Choroid plexus epithelial cell (primary cell): ENCODE results near the gene NOXRED1.
A peak's percentile ranks its signal among the peaks of the same experiment; 100 is the strongest.

Experiments used
- DNase-seq: peaks from one replicate; pipeline ENCODE4 v3.0.0-alpha.2; 2010; ENCODE audit warnings: low read depth
- H3K4me3 ChIP-seq: 2 replicates; pipeline ENCODE4 v1.5.1; 2011; ENCODE audit warnings: low read depth, mild to moderate bottlenecking, control low read depth, low read length, moderate library complexity
- CTCF ChIP-seq: conservative IDR thresholded peaks from 2 replicates; pipeline ENCODE4 v1.5.1; 2011; ENCODE audit warnings: low read depth, mild to moderate bottlenecking, control low read depth, inconsistent platforms, low read length, moderate library complexity

The NOXRED1 gene

GRCh38 chr14:77458249-77458950 lies 35.1 kb upstream of the NOXRED1 start:
- peak overlapping the region; percentile 94 for H3K4me3 ChIP-seq
- no peak for TF ChIP-seq CTCF
- DNase-seq = peak; percentile 43

DNA sequence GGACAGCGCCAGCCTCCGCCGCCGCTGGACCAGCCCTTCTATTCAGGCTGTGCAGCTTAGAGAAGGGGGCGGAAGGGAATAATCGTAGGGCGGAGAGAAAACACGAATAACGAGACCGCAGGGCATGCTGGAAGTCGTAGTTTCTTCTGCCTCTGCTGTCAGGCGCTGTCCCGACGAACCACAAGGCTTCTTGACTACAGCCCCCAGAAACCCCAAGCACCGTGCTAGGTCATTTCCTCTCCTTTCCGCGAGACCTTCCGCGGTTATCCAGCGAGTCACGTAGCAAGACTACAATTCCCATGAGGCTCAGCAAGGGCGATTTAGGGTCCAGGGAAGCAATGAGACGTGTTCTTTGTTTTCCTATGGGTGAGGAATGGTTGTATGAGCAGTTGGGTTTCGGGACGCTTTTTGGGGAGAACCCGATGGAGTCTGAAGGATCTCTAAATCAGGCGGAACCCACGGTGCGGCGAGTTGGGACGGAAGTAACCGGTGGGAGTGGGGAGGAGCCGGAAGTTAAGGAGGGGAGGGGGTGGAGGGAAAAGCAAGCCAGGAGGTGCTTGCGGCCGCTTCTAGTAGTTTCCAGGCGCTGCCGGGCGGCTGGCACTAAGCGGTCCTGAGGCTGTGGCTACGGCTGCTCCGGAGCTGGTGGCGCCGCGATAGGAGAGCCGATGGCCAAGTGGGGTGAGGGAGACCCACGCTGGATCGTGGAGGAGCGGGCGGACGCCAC lies 34.4 kb upstream of the NOXRED1 start, which contains the start of the genes AHSA1 and VIPAS39:
Gene AHSA1 (plus strand): TSS at position 572 of the 727 bp plus-strand sequence. CDS start 97 bp downstream, at position 669.
Gene VIPAS39 (minus strand): TSS at position 80 of the 727 bp plus-strand sequence. CDS start 3,499 bp downstream, outside the sequence.
- TF ChIP-seq CTCF = no peak
- peak; percentile 100 for DNase-seq

GRCh38 chr14:77457115-77457521 lies 33.8 kb upstream of the NOXRED1 start:
- peak; percentile 50 for DNase-seq
- H3K4me3 ChIP-seq = peak overlapping the region; percentile 94
- TF ChIP-seq CTCF = no peak

More for the DNA sequence above, 34.4 kb upstream of the NOXRED1 start, which contains the start of the genes AHSA1 and VIPAS39:
- peak within 1 kb of the TSS; percentile 94 for H3K4me3 ChIP-seq

- no peak for DNase-seq
- TF ChIP-seq CTCF = no peak
- H3K4me3 ChIP-seq = no peak overlapping the region
Measured at GRCh38 chr14:77455966-77456640, 32.8 kb upstream of the NOXRED1 start.

GRCh38 chr14:77442196-77442595 lies 18.9 kb upstream of the NOXRED1 start:
- DNase-seq = no peak
- H3K4me3 ChIP-seq = no peak overlapping the region
- no peak for TF ChIP-seq CTCF

- DNase-seq = no peak
- no peak for TF ChIP-seq CTCF
- H3K4me3 ChIP-seq = no peak overlapping the region
Measured at GRCh38 chr14:77439861-77440260, 16.5 kb upstream of the NOXRED1 start.
